ENCODE data around the gene KRT35.

Gene KRT35

DNA sequence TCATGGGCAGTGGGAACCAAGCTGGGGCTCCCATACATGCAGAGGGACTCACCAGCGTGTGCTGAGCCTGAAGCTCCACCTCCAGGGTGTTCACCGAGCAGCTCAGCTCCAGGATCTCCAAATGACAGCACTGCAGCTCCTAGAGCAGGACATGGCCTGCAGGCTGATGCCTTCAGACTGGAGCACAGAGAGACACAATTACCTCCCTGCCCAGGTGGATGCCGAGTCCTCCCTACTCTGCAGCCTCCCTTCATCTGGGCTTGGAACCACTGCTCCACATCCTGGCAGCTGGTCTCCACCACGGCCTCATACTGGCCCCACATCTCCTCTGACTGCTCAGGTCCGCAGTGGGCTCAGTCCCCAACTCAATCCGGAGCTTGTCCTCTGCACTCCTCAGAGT is 31.9 kb downstream of the KRT35 start:
- Histone ChIP-seq H3K4me3 (ENCODE audit: low read length) (no peak overlapping the region), H3K36me3 (ENCODE audit: insufficient read depth, low read length) (no peaks in the 10 kb centered on the region), H3K27ac (ENCODE audit: low read depth, low read length) (no peak overlapping the region), H3K27me3 (ENCODE audit: insufficient read depth, low read length) (no peaks in the 10 kb centered on the region), H3K9ac (ENCODE audit: low read depth, low read length) (no peak overlapping the region), H3K4me1 (ENCODE audit: insufficient read depth, low read length) (no peaks in the 10 kb centered on the region), H3K9me3 (ENCODE audit: insufficient read depth, low read depth, low read length) (peaks cover 8% of the 10 kb centered on the region; the same call in 1 of the 2 replicates)
- WGBS = 93% methylated on average over 6 of the region's 6 CpGs

DNA sequence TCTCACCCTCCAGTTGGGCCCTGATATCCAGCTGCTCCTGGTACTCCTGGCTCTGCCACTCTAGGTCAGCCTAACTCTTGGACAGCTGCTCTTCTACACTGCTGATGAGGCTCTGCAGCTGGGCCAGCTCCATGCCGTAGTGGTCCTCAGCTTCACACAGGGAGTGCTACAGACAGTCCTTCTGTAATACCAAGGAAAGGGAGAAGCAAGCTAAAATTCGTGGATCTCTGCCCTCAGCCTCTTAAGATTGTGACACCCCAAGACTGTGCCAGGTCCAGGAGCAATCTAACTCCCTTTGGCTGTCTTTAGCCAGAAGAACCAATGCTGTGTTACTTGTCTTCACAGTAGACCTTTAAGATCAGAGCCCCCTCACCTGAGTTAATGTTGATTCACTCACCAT is 32.4 kb downstream of the KRT35 start:
- H3K36me3 ChIP-seq (ENCODE audit: insufficient read depth, low read length) = no peaks in the 10 kb centered on the region

DNA sequence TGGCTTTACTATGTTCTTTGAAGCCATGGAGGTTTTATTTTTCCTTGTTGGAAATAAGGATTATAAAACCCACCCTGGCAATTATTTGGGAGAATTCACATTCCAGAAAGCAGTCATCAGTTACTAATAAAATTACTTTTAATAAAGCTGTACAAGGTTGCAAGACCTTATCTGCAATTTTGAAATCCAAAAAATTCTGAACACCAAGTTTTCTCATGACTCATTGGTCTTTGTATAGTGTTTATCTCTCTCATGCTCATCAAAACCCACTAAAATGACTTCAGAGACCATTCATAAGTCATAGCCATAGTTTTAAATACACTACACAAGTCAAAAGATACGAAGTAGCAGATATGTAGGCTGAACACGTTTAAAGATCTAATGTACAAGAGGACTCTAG is 34.1 kb downstream of the KRT35 start:
- Histone ChIP-seq H3K27me3 (ENCODE audit: insufficient read depth, low read length) (no peaks in the 10 kb centered on the region), H3K36me3 (ENCODE audit: insufficient read depth, low read length) (no peaks in the 10 kb centered on the region), H3K9ac (ENCODE audit: low read depth, low read length) (no peak overlapping the region), H3K9me3 (ENCODE audit: insufficient read depth, low read depth, low read length) (peaks cover 8% of the 10 kb centered on the region; the same call in 1 of the 2 replicates), H3K27ac (ENCODE audit: low read depth, low read length) (no peak overlapping the region), H3K4me3 (ENCODE audit: low read length) (no peak overlapping the region), H3K4me1 (ENCODE audit: insufficient read depth, low read length) (no peaks in the 10 kb centered on the region)
- 79% methylated on average over 2 of the region's 2 CpGs for WGBS

More for the DNA sequence above, 32.4 kb downstream of the KRT35 start:
- Histone ChIP-seq H3K9me3 (ENCODE audit: insufficient read depth, low read depth, low read length) (peaks cover 8% of the 10 kb centered on the region; the same call in 1 of the 2 replicates), H3K27ac (ENCODE audit: low read depth, low read length) (no peak overlapping the region), H3K4me1 (ENCODE audit: insufficient read depth, low read length) (no peaks in the 10 kb centered on the region), H3K4me3 (ENCODE audit: low read length) (no peak overlapping the region), H3K9ac (ENCODE audit: low read depth, low read length) (no peak overlapping the region), H3K27me3 (ENCODE audit: insufficient read depth, low read length) (no peaks in the 10 kb centered on the region)
- 74% methylated on average over 2 of the region's 2 CpGs for WGBS

DNA sequence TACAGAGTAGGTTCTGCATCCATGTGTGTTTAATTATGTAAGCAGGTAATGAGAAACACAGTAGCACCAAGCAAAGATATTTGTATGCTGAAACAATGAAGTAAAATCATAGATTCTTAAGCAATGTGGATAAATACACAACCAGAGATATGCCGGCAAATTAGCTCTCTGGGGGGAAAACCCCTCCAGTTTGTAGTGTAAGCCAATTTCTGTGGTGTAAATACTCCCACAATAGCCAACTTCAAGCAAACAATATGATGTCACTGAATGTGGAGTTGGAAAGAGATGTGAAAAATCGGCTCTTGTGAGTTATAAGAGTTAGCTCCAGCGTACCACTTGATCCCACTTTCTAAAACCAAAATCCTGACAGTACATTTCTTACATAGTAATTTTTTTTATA is 36.3 kb downstream of the KRT35 start:
- 100% methylated on average over 1 of the region's 3 CpGs for whole genome bisulfite sequencing
- no peak overlapping the region for H3K9ac ChIP-seq (ENCODE audit: low read depth, low read length)
- H3K27ac ChIP-seq (ENCODE audit: low read depth, low read length) = no peak overlapping the region
- H3K4me3 ChIP-seq (ENCODE audit: low read length) = no peak overlapping the region
- no peaks in the 10 kb centered on the region for H3K9me3 ChIP-seq (ENCODE audit: insufficient read depth, low read depth, low read length)
- no peaks in the 10 kb centered on the region for H3K27me3 ChIP-seq (ENCODE audit: insufficient read depth, low read length)
- H3K4me1 ChIP-seq (ENCODE audit: insufficient read depth, low read length) = no peaks in the 10 kb centered on the region
- H3K36me3 ChIP-seq (ENCODE audit: insufficient read depth, low read length) = no peaks in the 10 kb centered on the region

DNA sequence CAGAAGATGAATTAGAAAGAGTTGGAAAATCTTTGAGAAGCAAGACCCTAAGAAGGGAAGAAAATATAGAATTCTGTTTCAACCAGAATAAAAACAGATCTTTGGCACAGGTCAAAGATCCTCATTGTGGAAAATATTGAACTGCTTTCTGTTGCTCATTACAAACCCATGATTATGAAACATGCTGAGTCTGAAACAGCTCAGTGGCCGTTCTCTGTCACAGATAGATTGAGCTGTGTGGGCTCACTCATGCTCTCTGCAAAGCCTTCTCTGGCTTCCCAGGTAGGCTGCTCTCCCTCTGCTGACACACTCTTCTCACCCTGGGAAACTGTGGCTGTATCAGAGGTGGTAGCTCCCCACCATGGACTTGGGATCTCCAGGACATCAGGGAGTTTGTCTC is 36.8 kb downstream of the KRT35 start:
- no peak overlapping the region for H3K9ac ChIP-seq (ENCODE audit: low read depth, low read length)
- H3K4me3 ChIP-seq (ENCODE audit: low read length) = no peak overlapping the region
- no peaks in the 10 kb centered on the region for H3K4me1 ChIP-seq (ENCODE audit: insufficient read depth, low read length)
- no peak overlapping the region for H3K27ac ChIP-seq (ENCODE audit: low read depth, low read length)
- H3K27me3 ChIP-seq (ENCODE audit: insufficient read depth, low read length) = no peaks in the 10 kb centered on the region
- no peaks in the 10 kb centered on the region for H3K36me3 ChIP-seq (ENCODE audit: insufficient read depth, low read length)
- no peaks in the 10 kb centered on the region for H3K9me3 ChIP-seq (ENCODE audit: insufficient read depth, low read depth, low read length)
- 94% methylated on average over 1 of the region's 1 CpG for WGBS

DNA sequence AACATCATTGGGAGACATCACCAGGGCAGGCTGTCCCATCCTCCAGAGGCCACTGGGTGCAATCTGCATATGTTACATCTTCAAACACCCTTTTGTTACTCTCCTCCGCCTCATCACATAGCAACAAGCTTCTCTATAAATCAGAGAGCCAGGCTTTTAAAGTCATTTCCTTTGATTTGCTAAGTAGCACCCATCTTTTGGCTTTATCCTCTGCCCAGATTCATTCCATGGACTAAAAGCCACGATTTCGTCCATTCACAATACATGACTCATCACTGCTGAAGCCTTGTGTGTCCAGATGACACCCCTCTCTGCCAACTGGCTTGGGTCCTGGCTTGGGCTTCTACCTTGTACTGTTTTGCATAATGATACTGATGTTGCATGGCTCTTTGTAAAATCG is 38.2 kb downstream of the KRT35 start:
- Histone ChIP-seq H3K9me3 (ENCODE audit: insufficient read depth, low read depth, low read length) (no peaks in the 10 kb centered on the region), H3K9ac (ENCODE audit: low read depth, low read length) (no peak overlapping the region), H3K27ac (ENCODE audit: low read depth, low read length) (no peak overlapping the region), H3K36me3 (ENCODE audit: insufficient read depth, low read length) (no peaks in the 10 kb centered on the region), H3K27me3 (ENCODE audit: insufficient read depth, low read length) (no peaks in the 10 kb centered on the region), H3K4me3 (ENCODE audit: low read length) (no peak overlapping the region), H3K4me1 (ENCODE audit: insufficient read depth, low read length) (no peaks in the 10 kb centered on the region)
- 67% methylated on average over 3 of the region's 4 CpGs for WGBS

DNA sequence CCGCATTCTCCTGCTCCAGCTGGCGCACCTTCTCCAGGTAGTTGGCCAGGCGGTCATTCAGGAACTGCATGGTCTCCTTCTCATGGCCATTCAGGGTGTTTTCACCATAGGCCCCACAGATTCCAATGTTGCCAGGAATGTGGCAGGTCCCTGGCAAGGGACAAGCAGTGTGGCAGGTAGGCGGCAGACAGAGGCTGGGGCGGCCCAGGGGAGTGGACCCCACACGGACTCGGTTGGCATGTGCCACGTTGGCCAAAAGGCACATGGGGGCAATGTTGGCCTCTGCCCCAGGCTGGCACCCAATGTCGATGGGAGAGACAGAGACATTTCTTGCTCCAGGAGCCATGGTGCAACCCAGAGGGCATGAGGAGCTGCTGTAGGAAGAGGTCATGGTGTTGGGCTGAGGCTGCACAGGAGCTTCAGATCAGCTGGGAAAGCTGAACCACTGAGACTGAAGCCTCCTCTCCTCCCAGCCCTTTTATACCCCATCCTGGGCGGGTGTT is 40.4 kb downstream of the KRT35 start, which contains the start of gene KRT38:
KRT38 (minus strand) TSS at position 453 of the 503 bp plus-strand sequence; CDS start at position 391, 62 bp downstream.
- Histone ChIP-seq H3K36me3 (ENCODE audit: insufficient read depth, low read length) (no peaks in the 10 kb centered on the region), H3K27me3 (ENCODE audit: insufficient read depth, low read length) (no peaks in the 10 kb centered on the region), H3K4me1 (ENCODE audit: insufficient read depth, low read length) (no peaks in the 10 kb centered on the region), H3K27ac (ENCODE audit: low read depth, low read length) (no peak within 1 kb of the TSS), H3K9ac (ENCODE audit: low read depth, low read length) (no peak within 1 kb of the TSS), H3K4me3 (ENCODE audit: low read length) (no peak within 1 kb of the TSS), H3K9me3 (ENCODE audit: insufficient read depth, low read depth, low read length) (no peaks in the 10 kb centered on the region)
- WGBS = 91% methylated on average over 10 of the region's 10 CpGs

DNA sequence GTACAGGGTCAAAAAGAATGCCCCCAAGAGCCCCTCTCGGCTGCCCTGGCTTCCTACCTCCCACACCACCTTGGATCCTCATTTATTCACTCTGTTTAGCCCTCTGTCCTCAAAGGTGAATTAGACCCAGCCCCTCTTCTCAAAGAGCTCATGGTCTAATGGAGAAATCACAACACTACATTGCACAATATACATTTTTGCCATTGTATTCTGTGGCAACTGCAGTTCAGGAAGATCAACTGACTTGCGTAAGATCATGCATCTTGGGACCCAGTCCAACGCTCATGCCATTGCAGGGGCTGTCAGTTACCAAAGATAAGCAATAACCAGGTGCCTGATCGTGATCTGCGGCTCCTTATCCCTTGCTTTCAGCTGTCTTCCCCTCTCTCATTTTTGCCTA is 41.6 kb downstream of the KRT35 start:
- 74% methylated on average over 5 of the region's 5 CpGs for WGBS
- Histone ChIP-seq H3K36me3 (ENCODE audit: insufficient read depth, low read length) (no peaks in the 10 kb centered on the region), H3K27ac (ENCODE audit: low read depth, low read length) (no peak overlapping the region), H3K4me1 (ENCODE audit: insufficient read depth, low read length) (no peaks in the 10 kb centered on the region), H3K27me3 (ENCODE audit: insufficient read depth, low read length) (no peaks in the 10 kb centered on the region), H3K4me3 (ENCODE audit: low read length) (no peak overlapping the region), H3K9ac (ENCODE audit: low read depth, low read length) (no peak overlapping the region), H3K9me3 (ENCODE audit: insufficient read depth, low read depth, low read length) (no peaks in the 10 kb centered on the region)

DNA sequence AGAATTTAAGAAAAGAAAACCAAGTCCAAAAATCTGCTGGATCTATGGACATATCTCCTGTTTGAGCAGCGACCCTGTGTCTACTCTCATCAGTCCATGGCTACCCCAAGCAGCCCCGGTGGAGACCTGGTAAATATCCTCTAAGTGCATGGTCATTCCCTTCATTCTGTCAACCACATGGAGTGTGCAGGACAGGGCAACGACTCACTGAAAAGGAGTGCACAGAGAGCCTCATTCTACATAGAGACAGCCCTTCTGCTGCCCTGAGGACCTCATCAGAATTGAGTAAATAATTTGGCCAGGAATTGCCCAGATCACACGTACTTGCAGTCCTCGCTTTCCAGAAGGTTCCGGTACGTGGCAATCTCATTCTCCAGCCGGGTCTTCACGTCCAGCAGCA is 43.2 kb downstream of the KRT35 start:
- 92% methylated on average over 9 of the region's 9 CpGs for WGBS

DNA sequence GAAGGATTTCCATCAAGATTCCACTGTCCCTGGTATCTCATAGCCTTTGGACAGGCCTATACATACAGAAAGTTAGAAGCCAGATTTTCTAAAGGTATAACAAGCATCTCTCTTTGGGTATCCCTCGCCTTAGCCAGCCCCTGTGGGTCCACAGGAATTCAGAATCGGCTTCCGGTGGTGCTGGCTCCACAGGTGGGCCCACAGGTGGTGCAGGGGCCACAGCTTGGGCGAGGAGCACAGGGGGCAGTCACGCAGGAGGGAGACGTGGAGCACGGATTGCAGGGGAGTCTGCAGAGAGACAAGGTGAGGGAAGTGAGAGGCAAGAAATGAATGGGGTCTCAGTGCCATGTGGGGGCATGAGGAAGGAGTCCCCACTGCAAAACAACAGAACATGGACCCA is 43.7 kb downstream of the KRT35 start:
- Histone ChIP-seq H3K9ac (ENCODE audit: low read depth, low read length) (no peak overlapping the region), H3K4me1 (ENCODE audit: insufficient read depth, low read length) (no peaks in the 10 kb centered on the region), H3K9me3 (ENCODE audit: insufficient read depth, low read depth, low read length) (no peaks in the 10 kb centered on the region), H3K4me3 (ENCODE audit: low read length) (no peak overlapping the region), H3K27me3 (ENCODE audit: insufficient read depth, low read length) (no peaks in the 10 kb centered on the region), H3K36me3 (ENCODE audit: insufficient read depth, low read length) (no peaks in the 10 kb centered on the region), H3K27ac (ENCODE audit: low read depth, low read length) (no peak overlapping the region)
- WGBS = 93% methylated on average over 7 of the region's 7 CpGs

More for the DNA sequence above, 43.2 kb downstream of the KRT35 start:
- no peaks in the 10 kb centered on the region for H3K4me1 ChIP-seq (ENCODE audit: insufficient read depth, low read length)
- H3K9me3 ChIP-seq (ENCODE audit: insufficient read depth, low read depth, low read length) = no peaks in the 10 kb centered on the region
- H3K36me3 ChIP-seq (ENCODE audit: insufficient read depth, low read length) = no peaks in the 10 kb centered on the region
- no peak overlapping the region for H3K27ac ChIP-seq (ENCODE audit: low read depth, low read length)
- H3K27me3 ChIP-seq (ENCODE audit: insufficient read depth, low read length) = no peaks in the 10 kb centered on the region
- no peak overlapping the region for H3K9ac ChIP-seq (ENCODE audit: low read depth, low read length)
- no peak overlapping the region for H3K4me3 ChIP-seq (ENCODE audit: low read length)

DNA sequence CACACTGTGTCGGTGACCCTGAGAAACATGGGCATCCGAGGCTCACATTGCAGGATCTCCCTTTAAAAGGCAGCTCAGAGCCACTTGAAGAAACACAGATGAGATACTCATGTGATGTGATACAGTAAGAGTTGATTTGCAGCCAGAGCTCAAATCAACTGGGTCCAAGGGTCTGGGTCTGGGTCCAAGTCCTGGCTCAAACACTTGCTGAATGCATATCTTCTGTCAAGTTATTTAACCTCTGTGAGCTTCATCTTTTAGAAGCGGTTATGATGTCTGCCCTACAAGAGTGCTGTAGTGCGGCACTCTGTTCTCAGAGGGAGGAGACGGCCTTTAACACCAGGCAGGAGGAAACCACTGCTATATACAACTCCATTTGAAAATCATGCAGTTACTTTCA is 46.5 kb downstream of the KRT35 start:
- H3K4me1 ChIP-seq (ENCODE audit: insufficient read depth, low read length) = no peaks in the 10 kb centered on the region
- H3K9ac ChIP-seq (ENCODE audit: low read depth, low read length) = no peak overlapping the region

DNA sequence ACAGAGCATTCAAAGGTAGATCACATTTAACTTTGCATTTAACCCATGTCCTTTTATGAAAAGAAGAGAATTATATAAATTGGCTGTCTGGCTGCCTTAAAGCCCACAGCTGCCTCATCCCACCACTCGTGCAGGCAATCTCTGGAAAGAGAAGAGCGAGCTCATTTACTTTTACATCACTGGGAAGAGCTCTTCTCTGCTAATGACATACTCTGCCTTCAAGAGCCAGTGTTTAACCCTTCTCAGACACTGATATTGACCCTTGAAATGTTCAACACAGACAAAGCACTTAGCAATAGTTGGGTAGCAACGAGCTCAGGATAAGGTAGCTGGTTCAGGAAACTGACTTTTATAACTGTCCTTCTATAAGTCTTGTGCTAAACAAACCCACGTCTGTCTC is 46.9 kb downstream of the KRT35 start:
- Histone ChIP-seq H3K4me3 (ENCODE audit: low read length) (no peak overlapping the region), H3K9ac (ENCODE audit: low read depth, low read length) (no peak overlapping the region), H3K4me1 (ENCODE audit: insufficient read depth, low read length) (no peaks in the 10 kb centered on the region), H3K36me3 (ENCODE audit: insufficient read depth, low read length) (no peaks in the 10 kb centered on the region), H3K27me3 (ENCODE audit: insufficient read depth, low read length) (no peaks in the 10 kb centered on the region), H3K9me3 (ENCODE audit: insufficient read depth, low read depth, low read length) (no peaks in the 10 kb centered on the region), H3K27ac (ENCODE audit: low read depth, low read length) (no peak overlapping the region)
- 87% methylated on average over 4 of the region's 4 CpGs for WGBS

More for the DNA sequence above, 46.5 kb downstream of the KRT35 start:
- 90% methylated on average over 5 of the region's 5 CpGs for WGBS
- H3K4me3 ChIP-seq (ENCODE audit: low read length) = no peak overlapping the region
- no peaks in the 10 kb centered on the region for H3K9me3 ChIP-seq (ENCODE audit: insufficient read depth, low read depth, low read length)
- H3K36me3 ChIP-seq (ENCODE audit: insufficient read depth, low read length) = no peaks in the 10 kb centered on the region
- H3K27me3 ChIP-seq (ENCODE audit: insufficient read depth, low read length) = no peaks in the 10 kb centered on the region
- no peak overlapping the region for H3K27ac ChIP-seq (ENCODE audit: low read depth, low read length)
